Lung (tissue), 12 donors: ENCODE results near the gene ACYP2. TPM values are rescaled to one million over a fixed set of nuclear protein-coding genes. Genes with fewer than 3 reads are reported as not detected.

Experiments
- ATAC-seq: fragments of 200-7000 bp; cut with Tn5 transposase; one replicate; pipeline ENCODE4 v1.9.1; 2020; ENCODE audit warnings: moderate number of reproducible peaks; ENCODE audit not compliant: insufficient read depth, low FRiP score
- DNase-seq, 3 donors: peaks; one replicate each; pipeline ENCODE4 v3.0.0-alpha.2; 2013 to 2017
- H3K27ac ChIP-seq, 2 donors: one replicate each; pipeline ENCODE4 v1.5.1; 2013; ENCODE audit warnings: mild to moderate bottlenecking in 2 of 2, moderate library complexity in 2 of 2, control low read depth in 1 of 2, inconsistent platforms in 1 of 2, low read depth in 1 of 2, low read length in 1 of 2
- H3K27me3 ChIP-seq, 3 donors: one replicate each; pipeline ENCODE4 v1.5.1; 2013; ENCODE audit warnings: low read length in 2 of 3; ENCODE audit not compliant: control insufficient read depth in 3 of 3, insufficient read depth in 3 of 3
- H3K36me3 ChIP-seq, 4 donors: one replicate each; pipeline ENCODE4 v1.5.1; 2013; ENCODE audit warnings: low read length in 4 of 4, mild to moderate bottlenecking in 1 of 4, moderate library complexity in 1 of 4; ENCODE audit not compliant: control insufficient read depth in 4 of 4, insufficient read depth in 4 of 4
- H3K4me1 ChIP-seq, 5 donors: one replicate each; pipeline ENCODE4 v1.5.1; 2013; ENCODE audit warnings: low read length in 5 of 5, mild to moderate bottlenecking in 2 of 5, moderate library complexity in 1 of 5; ENCODE audit not compliant: control insufficient read depth in 5 of 5, insufficient read depth in 5 of 5
- H3K4me3 ChIP-seq: one replicate; pipeline ENCODE4 v1.5.1; 2013; ENCODE audit warnings: mild to moderate bottlenecking, control low read depth, moderate library complexity
- H3K9ac ChIP-seq, 2 donors: one replicate each; pipeline ENCODE4 v1.5.1; 2013; ENCODE audit warnings: low read length in 2 of 2, control low read depth in 1 of 2; ENCODE audit not compliant: insufficient read depth in 1 of 2
- H3K9me3 ChIP-seq, 4 donors: one replicate each; pipeline ENCODE4 v1.5.1; 2013; ENCODE audit warnings: low read length in 3 of 4, mild to moderate bottlenecking in 1 of 4, moderate library complexity in 1 of 4; ENCODE audit not compliant: control insufficient read depth in 4 of 4, insufficient read depth in 3 of 4
- CTCF ChIP-seq: IDR thresholded peaks from 2 replicates; pipeline ENCODE4 v1.5.1; 2012; ENCODE audit warnings: mild to moderate bottlenecking; ENCODE audit errors: control extremely low read depth, extremely low read depth
- WGBS, 2 donors: extraction: QIAGEN DNeasy Blood & Tissue Kit; methylation state at CpG; one replicate each; pipeline ENCODE4 v1.1.7; 2013; 5-methylcytosine and 5-hydroxymethylcytosine counted together
- polyA plus RNA-seq, 2 donors: library from polyadenylated mRNA; stranded (reverse); fragments of 200-250 nt; gene quantifications; one replicate each; pipeline ENCODE4 v1.2.1, GENCODE V29; 2013
- total RNA-seq, 2 donors: library from RNA; depleted of rRNA in 1 of 2; stranded (reverse); fragments of >200 nt in 1 of 2; gene quantifications; one replicate each; pipeline ENCODE4 v1.2.1, GENCODE V29; 2014 to 2021
- donor health status: control.
- donor health status: control.
- donor health status: Bipolar disorder and iron deficiency.
- donor health status: healthy.
- donor health status: DM: yes; HTN: yes; CAD: no.

The ACYP2 gene
- total and polyA plus RNA-seq, 4 donors: 13.2 to 23.7 (median 18.0) TPM

- Histone ChIP-seq H3K4me3 (no peak overlapping the region), H3K27me3 (no peaks in the 10 kb centered on the region), H3K4me1 (peaks cover 0 to 3% (median 2%) of the 10 kb centered on the region in 5 donors), H3K36me3 (no peaks in the 10 kb centered on the region), H3K27ac (no peak overlapping the region), H3K9me3 (no peaks in the 10 kb centered on the region), H3K9ac (no peak overlapping the region)
- DNase-seq (peak in 2 of 3 donors; percentile 25 to 40), ATAC-seq (peak; percentile 74)
- no peak for TF ChIP-seq CTCF
- 9 to 18% methylated on average over 3 of the region's 3 CpGs for WGBS, 2 donors
Observed at GRCh38 chr2:54103454-54104314, 11.7 kb upstream of the ACYP2 start.

GRCh38 chr2:54106631-54107454 is 8.6 kb upstream of the ACYP2 start:
- no peaks in the 10 kb centered on the region for H3K9me3 ChIP-seq
- no peak overlapping the region for H3K4me3 ChIP-seq
- H3K27me3 ChIP-seq: no peaks in the 10 kb centered on the region
- TF ChIP-seq CTCF: peak; percentile 63
- 68 to 70% methylated on average over 12 of the region's 12 CpGs for WGBS, 2 donors
- ATAC-seq: peak; percentile 63
- no peaks in the 10 kb centered on the region for H3K36me3 ChIP-seq
- no peak overlapping the region for H3K27ac ChIP-seq
- H3K9ac ChIP-seq: no peak overlapping the region
- peak; percentile 58 to 77 (median 74) for DNase-seq
- H3K4me1 ChIP-seq: peaks cover 0 to 3% (median 0%) of the 10 kb centered on the region in 5 donors

GRCh38 chr2:54107455-54107764 is 8.0 kb upstream of the ACYP2 start:
- no peak for TF ChIP-seq CTCF
- Histone ChIP-seq H3K4me1 (peaks cover 0 to 3% (median 0%) of the 10 kb centered on the region in 5 donors), H3K9ac (no peak overlapping the region), H3K27me3 (no peaks in the 10 kb centered on the region), H3K27ac (no peak overlapping the region), H3K9me3 (no peaks in the 10 kb centered on the region), H3K36me3 (no peaks in the 10 kb centered on the region), H3K4me3 (no peak overlapping the region)
- DNase-seq: no peak
- 88 to 93% methylated on average over 2 of the region's 2 CpGs for WGBS, 2 donors
- ATAC-seq: no peak
